GM19025 (cell line): Measurements from ENCODE around the gene MCM5.
"Not testable (repeated sequence)": the region's sequence is repeated elsewhere in the genome, so short reads cannot be mapped to it uniquely, and the experiment has no call there.

ENCODE experiments used
- ATAC-seq: cut with Tn5 transposase; IDR thresholded peaks from one replicate; pipeline ENCODE4 v1.9.1; 2021; ENCODE audit warnings: mild to moderate bottlenecking, low read depth, moderate library complexity; ENCODE audit not compliant: unreplicated experiment

The MCM5 gene

GRCh38 chr22:35399678-35400500 is at the start of gene MCM5:
Gene MCM5, plus strand, starts transcription at chr22:35400140. Its CDS starts 299 bp downstream, at chr22:35400439.
- peak; percentile 96 for ATAC-seq

- peak; percentile 86 for ATAC-seq
These were observed 49.1 kb upstream of the MCM5 start for GRCh38 chr22:35350539-35351503.

GRCh38 chr22:35352214-35353111 is 47.5 kb upstream of the MCM5 start:
- ATAC-seq, result no peak

GRCh38 chr22:35353318-35353717 is 46.6 kb upstream of the MCM5 start:
- no peak for ATAC-seq

GRCh38 chr22:35354068-35354467 is 45.9 kb upstream of the MCM5 start:
- no peak for ATAC-seq

GRCh38 chr22:35357883-35358621 is 41.9 kb upstream of the MCM5 start:
- ATAC-seq, result no peak

GRCh38 chr22:35359380-35360065 is 40.4 kb upstream of the MCM5 start:
- no peak for ATAC-seq

- ATAC-seq, result no peak
These were observed 38.9 kb upstream of the MCM5 start for GRCh38 chr22:35361001-35361558.

GRCh38 chr22:35363566-35364086 is 36.3 kb upstream of the MCM5 start:
- ATAC-seq, result no peak

GRCh38 chr22:35364230-35364629 is 35.7 kb upstream of the MCM5 start:
- not testable (repeated sequence) for ATAC-seq

GRCh38 chr22:35367331-35367886 is 32.5 kb upstream of the MCM5 start:
- no peak for ATAC-seq

- no peak for ATAC-seq
These were observed 31.6 kb upstream of the MCM5 start for GRCh38 chr22:35368386-35368785.

- no peak for ATAC-seq
These were observed 29.9 kb upstream of the MCM5 start for GRCh38 chr22:35369996-35370395.

- no peak for ATAC-seq
These were observed 26.2 kb upstream of the MCM5 start for GRCh38 chr22:35373781-35374180.

GRCh38 chr22:35375031-35375430 is 24.9 kb upstream of the MCM5 start:
- no peak for ATAC-seq

- ATAC-seq, result no peak
These were observed 24.4 kb upstream of the MCM5 start for GRCh38 chr22:35375526-35375925.

- ATAC-seq, result no peak
These were observed 23.0 kb upstream of the MCM5 start for GRCh38 chr22:35376728-35377472.
